HG02759 (cell line): ENCODE data around the gene FGF5.

Experiments used
- ATAC-seq: cut with Tn5 transposase; IDR thresholded peaks from one replicate; pipeline ENCODE4 v1.9.1; 2021; ENCODE audit warnings: mild to moderate bottlenecking, moderate library complexity; ENCODE audit not compliant: unreplicated experiment

The FGF5 gene

GRCh38 chr4:80335226-80335553, 68.7 kb downstream of the FGF5 start:
- ATAC-seq, result no peak

DNA sequence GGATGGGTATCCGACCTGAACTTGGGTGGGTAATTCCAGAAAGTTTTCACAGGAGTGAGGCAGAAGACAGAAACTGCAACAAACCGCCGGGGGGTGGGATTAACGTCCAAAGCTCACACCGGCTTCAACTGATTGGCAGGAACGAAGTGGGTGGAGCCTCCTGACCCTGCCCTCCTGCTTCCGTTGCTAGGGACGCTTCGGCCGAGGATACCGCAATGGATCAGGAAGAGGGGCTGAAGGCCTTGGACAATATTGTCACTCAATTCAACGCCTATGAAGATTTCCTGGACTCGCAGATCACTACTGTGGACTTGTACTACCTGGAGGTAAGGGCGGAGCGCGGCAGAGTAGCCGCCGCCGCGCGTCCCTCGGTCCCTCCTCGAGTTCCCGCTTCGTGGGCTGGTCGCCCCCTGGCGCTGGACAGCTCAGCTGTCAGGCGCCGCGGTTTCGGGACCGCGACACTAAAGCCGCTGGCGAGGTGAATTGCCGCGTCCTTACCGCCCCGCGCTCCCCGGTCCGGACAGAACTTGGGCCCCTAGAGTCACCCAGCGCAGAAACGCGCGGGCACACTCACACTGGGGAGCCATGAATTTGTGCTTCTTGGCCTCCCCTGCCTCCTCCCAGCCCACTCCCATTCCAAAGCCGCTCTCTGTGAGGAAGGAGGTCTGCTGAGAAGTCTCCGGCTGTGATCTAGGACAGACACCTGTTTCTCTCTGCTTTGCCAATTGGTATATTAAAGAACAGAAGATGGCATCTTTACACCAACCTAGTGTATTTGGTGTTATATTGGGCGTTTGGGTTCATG, 69.3 kb downstream of the FGF5 start, which contains the start of gene CFAP299:
TSS of gene CFAP299 (plus strand) at position 177 of the 805 bp plus-strand sequence.
- ATAC-seq, result peak; percentile 98

DNA sequence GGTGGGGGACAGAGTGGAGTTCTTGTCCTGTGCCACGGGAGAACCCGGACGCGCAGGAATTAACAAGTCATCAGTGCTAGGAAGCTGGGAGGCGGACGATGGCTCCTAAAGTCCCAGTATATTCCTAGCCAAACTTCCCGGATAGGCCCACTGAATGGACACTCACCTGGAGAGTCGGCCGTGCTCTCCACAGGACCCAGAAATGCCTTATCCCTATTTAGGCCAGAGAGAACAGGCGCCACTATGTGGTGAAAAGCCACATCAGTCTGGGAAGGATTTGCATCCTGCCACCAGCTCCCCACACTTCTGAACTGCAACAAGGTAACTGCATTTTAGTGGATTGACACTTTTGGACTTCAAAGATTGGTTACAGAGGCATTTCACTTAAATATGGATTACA, 70.1 kb downstream of the FGF5 start:
- ATAC-seq, result no peak

- ATAC-seq, result no peak
These were observed 73.6 kb downstream of the FGF5 start for GRCh38 chr4:80340036-80340435.
